ENCODE data around the gene PPP2R2B.

The PPP2R2B gene

GRCh38 chr5:146767534-146767933, 111.0 kb downstream of the PPP2R2B start:
- no peak overlapping the region for H3K27ac ChIP-seq
- TF ChIP-seq CTCF (conservative IDR thresholded peaks at IDR 0.05): no peak

GRCh38 chr5:146766013-146766412, 112.5 kb downstream of the PPP2R2B start:
- no peak for TF ChIP-seq CTCF (conservative IDR thresholded peaks at IDR 0.05)
- no peak overlapping the region for H3K27ac ChIP-seq

GRCh38 chr5:146765089-146765832, 113.3 kb downstream of the PPP2R2B start:
- TF ChIP-seq CTCF (conservative IDR thresholded peaks at IDR 0.05): no peak
- H3K27ac ChIP-seq: no peak overlapping the region

DNA sequence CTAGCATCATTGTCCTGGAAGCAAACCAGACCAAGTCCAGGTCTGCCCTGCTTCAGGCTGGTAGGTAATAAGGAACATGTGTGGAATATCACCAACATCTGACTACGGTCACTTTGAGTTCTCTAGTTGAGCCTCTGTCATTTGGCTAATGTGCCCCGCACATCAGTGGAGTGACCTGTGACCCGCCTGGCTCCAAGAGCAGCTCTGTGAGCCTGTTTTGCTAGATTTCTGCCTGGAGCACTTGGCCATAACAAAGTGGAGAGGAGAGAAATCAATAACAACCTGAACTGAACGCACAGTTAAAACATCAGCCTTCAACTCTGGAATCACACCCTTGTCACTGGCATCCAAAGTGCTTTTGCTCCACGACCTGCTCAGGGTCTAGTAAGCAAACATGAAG, 115.7 kb downstream of the PPP2R2B start:
- no peak for TF ChIP-seq CTCF (conservative IDR thresholded peaks at IDR 0.05)

DNA sequence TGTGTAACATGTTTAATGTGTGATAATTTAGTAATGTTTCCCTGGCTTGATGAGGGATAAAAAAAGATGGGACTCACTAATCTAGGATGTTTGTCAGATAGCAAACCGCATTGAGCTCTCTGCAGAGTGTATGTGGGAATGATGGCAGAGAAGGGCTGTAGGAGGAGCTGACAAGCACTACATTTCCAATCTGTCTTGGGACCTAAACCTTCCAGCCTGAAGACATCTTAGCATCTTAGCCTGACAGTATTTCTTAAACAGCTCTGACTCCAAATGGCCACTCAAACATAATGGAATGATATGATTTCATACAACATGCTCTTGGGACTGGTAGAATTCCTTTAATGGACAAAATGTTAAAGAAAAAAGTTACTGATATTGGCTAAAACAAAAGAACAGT, 116.7 kb downstream of the PPP2R2B start:
- TF ChIP-seq CTCF (conservative IDR thresholded peaks at IDR 0.05): no peak
- H3K27ac ChIP-seq: no peak overlapping the region

More for the DNA sequence above, 115.7 kb downstream of the PPP2R2B start:
- H3K27ac ChIP-seq: no peak overlapping the region

DNA sequence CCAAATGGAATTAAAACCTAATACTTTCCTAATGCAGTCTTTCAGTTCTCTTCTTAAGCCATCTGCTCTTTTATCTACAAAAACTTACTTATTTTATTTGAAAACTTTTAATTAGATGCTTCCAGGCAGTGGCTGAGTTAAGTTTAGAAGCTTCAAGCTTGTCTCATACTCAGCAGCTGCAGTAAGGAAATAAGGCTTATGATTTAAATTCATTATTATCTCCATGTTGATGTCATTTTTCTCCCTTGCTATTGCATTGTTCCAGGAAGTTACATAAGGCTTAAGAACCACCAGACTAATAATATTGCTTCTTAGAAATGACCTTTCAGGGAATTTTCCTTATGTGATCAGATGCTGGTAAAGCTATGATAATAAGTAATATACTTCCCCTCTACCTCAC, 119.6 kb downstream of the PPP2R2B start:
- TF ChIP-seq CTCF (conservative IDR thresholded peaks at IDR 0.05): no peak
- no peak overlapping the region for H3K27ac ChIP-seq

DNA sequence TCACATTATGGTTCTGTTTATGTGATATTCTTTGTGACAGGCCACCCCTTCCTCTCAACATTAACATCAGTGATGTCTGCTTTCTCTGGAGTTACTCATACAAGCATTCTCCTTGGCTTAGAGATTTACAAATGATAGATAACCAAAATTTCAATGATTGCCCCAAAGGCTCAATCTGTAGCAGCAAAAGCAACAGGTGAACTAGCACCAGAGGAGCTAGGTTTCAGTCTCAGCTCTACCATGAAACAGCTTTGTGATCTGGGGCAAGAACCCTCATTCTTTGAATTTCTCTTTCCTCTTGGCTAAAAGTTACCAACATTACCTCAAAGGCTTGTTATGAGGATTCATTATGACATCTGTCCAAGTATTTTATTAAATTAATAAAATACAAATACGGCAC, 120.5 kb downstream of the PPP2R2B start:
- no peak overlapping the region for H3K27ac ChIP-seq
- TF ChIP-seq CTCF (conservative IDR thresholded peaks at IDR 0.05): no peak

All from VCaP (cell line).